Measurements from ENCODE around the gene AGBL3.

DNA sequence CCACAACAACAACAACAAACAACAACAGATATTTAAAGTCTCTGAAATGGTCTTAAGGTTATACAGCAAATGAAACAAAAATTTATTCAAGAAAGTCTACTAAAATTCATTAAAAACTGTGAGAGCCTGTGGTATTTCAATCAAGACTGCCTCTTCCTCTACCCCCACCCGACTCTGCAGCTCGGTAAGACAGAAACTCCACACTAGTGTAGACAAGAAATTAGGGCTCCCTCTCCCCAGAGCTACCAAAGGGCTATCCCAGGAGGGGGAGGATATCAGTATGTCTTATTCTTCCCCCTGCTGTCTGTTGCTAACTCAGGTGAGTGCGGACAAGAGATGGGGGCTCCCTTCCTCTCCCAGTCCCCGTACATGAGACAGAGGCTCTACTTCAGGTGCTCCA is 90.6 kb downstream of the AGBL3 start:
- no peak for TF ChIP-seq FOXP2 (optimal IDR thresholded peaks at IDR 0.05; ENCODE audit: control extremely low read depth, extremely low read length, insufficient read depth)
- no peak for TF ChIP-seq POLR2AphosphoS5 (IDR thresholded peaks at IDR 0.05; ENCODE audit: borderline replicate concordance, low read depth, low read length)

Data from SK-N-MC (cell line).